Left renal pelvis (tissue), 4 donors: Measurements from ENCODE around the gene PIP4K2A. TPM values are rescaled to one million over a fixed set of nuclear protein-coding genes. Genes with fewer than 3 reads are reported as not detected.

Experiments used
- DNase-seq, 4 donors: peaks; one replicate each; pipeline ENCODE4 v3.0.0-alpha.2; 2013; ENCODE audit warnings: low read depth in 4 of 4, low spot score in 3 of 4
- polyA plus RNA-seq, 4 donors: library from polyadenylated mRNA; unstranded; fragments of 120-200 nt; gene quantifications; one replicate each; pipeline ENCODE4 v1.2.1, GENCODE V29; 2013; ENCODE audit not compliant: insufficient read length in 4 of 4

PIP4K2A gene
- polyA plus RNA-seq, 4 donors: 22.6 to 30.6 (median 28.8) TPM

DNA sequence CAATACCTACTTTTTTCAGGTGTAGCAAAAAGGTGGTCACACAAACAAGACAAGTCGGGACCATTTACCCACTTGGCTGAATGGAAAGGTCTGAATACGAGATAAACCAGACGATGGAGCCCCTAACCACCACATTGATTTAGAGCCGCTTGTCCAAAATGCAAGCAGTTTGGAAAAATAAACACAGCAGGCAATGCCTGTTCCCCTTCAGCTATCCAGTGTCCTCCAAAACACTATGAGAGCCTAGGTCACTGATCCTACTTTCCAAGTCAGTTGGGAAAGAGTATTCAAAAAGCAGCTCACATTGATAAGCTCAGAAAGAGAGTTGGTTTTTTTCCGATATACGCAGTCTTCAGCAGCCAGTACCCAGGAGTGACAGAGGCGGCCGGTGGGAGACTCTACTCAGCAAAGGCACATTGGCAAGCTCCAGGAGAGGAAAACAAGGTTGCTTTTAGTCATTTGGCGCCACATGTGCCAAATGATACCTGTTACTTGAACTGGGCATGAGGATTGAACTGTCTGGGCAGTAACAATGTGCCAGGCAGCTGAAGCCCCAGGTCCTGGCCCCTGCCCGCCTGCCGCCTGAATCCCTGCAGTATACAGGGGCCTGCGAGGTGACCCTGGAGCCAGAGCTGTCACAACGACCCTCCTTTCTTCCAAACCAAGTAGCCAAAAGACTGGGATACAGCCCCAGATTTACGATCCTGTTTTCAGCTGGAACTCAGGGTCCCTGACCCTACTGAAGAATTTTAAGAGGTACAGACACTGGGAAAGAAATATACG is 109.8 kb downstream of the PIP4K2A start:
- no peak for DNase-seq

DNA sequence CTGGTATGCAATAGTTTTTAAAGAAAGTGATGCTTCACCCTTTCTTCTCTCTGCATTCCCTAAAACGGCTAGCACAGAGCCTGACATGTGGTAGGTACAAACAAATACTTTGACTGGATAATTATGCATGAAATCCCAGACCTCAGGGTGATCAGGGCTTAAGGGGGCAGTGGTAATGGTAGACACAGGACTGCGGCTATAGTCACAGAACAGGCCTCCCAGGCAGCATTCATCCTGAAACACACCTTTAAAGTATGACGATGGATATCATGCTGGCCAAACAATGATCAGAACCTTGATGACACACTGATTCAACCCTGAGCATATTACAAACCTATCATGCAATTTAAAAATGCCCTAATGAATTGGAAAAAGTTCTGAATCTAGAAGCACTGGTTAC is 110.8 kb downstream of the PIP4K2A start:
- no peak for DNase-seq

- DNase-seq: no peak
Observed at GRCh38 chr10:22601618-22602017, 112.8 kb downstream of the PIP4K2A start.

DNA sequence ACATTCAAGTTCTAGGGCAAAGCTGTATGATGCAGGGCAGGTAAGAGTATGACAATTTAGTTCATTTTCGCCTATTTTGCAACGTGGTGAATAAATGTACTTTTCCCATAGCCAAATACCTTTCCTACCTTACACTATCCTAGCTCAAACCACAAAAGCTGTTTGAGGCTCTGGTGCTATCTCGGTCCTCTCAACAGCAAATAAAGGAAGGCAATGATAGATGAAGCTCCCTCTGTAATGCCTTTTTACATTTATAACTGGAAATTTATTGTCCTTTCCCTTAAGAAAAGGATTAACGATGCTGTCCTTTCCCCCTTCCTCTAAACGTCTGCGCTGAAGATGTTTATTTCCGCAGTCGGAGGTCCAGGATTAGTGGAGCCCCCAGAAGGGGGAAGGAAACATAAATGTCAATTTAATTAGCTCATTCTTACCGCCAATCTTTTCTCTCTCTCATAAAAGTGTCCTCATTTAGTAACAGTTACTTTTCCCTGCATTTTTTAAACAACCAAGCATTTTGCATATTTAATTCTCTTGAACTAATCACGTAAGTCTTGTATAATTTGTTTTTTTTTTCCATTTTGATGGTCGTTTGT is 114.6 kb downstream of the PIP4K2A start:
- DNase-seq: no peak

- no peak for DNase-seq
Observed at GRCh38 chr10:22599048-22599561, 115.3 kb downstream of the PIP4K2A start.

DNA sequence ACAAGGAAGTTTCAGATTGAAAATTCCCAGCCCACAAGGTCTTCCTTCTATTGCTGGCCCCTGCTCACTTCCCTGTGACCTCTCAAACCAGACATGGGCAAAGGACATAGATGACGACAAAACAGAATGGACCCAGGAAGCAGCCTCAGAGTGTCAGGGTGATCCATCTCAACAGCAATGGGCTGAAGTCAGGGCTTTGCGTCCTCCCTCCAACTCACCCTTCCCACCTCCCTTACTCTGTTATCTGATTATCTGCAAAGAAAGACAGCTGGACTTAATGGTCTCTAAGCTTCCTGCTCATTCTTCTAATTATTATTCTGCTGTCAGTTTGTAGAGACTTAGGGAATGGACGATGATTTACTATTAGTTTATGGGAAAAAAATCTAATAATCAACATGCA is 115.9 kb downstream of the PIP4K2A start:
- no peak for DNase-seq

- DNase-seq: no peak
Observed at GRCh38 chr10:22597138-22597537, 117.2 kb downstream of the PIP4K2A start.

DNA sequence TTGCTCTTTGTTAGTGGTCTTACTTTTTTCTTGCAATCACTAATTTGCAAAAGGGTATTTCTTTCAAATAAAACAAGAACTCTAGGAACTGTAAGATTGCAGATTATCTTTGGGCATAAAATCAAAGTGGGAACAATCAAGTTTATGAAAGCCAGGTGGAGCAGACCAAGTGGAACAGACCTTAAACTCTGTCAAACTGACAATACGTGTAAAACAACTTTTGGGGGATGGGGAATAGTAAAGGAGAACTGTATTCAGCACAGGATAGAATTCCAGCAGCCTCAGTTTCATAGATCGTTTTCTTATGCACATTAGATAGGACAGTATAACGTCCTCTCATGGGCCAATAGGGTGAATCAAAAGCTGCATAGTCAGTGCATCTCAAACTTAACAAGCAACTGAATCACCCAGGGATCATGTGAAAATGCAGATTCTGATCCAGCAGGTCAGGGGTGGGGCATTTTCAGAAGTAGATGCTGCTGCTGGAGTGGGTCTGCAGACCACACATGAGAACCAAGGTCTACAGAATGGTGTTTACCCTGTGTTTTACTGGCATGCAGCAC is 120.7 kb downstream of the PIP4K2A start:
- no peak for DNase-seq

- no peak for DNase-seq
Observed at GRCh38 chr10:22593026-22593425, 121.4 kb downstream of the PIP4K2A start.

- DNase-seq: no peak
Observed at GRCh38 chr10:22589851-22590514, 124.4 kb downstream of the PIP4K2A start.

DNA sequence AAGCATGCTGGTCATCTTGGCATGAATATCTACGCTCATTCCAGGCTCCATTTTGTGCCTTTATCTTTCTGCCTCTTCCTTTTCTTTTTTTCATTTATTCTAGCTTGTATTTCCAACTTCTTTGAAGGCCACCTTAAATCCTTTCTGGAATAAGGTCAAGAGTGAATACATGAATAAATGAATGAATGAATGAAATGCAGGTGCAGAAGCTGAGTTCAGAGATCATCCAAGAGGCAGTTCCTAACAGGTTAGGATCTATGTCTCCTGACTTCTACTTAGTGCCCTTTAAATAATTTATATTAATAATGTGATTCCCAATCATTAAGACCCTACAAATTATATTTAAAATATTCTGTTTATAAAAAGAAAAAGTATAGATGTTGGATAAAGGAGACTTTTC is 125.9 kb downstream of the PIP4K2A start:
- no peak for DNase-seq

GRCh38 chr10:22583683-22584082 is 130.7 kb downstream of the PIP4K2A start:
- no peak for DNase-seq

- no peak for DNase-seq
Observed at GRCh38 chr10:22581461-22581860, 132.9 kb downstream of the PIP4K2A start.

- no peak for DNase-seq
Observed at GRCh38 chr10:22580711-22581110, 133.7 kb downstream of the PIP4K2A start.

DNA sequence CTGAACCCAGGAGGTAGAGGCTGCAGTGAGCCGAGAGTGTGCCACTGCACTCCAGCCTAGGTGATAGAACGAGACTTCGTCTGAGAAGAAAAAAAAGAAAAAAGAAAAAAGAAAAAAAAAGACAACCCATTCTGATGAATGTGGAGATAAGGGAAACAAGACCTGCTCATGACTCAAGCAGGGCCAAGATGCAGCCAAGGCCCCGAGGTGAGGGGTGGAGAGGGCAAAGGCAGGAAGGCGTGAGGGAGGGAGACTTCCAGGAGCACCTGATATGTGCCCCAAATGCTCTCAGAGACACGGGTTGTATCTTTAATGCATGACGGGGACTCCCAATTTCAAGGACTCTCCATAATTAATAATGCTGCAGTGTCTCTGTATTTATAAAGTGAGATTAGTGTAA is 134.6 kb downstream of the PIP4K2A start:
- no peak for DNase-seq

GRCh38 chr10:22573820-22574569 is 140.4 kb downstream of the PIP4K2A start:
- no peak for DNase-seq

- DNase-seq: no peak
Observed at GRCh38 chr10:22570733-22571430, 143.5 kb downstream of the PIP4K2A start.

DNA sequence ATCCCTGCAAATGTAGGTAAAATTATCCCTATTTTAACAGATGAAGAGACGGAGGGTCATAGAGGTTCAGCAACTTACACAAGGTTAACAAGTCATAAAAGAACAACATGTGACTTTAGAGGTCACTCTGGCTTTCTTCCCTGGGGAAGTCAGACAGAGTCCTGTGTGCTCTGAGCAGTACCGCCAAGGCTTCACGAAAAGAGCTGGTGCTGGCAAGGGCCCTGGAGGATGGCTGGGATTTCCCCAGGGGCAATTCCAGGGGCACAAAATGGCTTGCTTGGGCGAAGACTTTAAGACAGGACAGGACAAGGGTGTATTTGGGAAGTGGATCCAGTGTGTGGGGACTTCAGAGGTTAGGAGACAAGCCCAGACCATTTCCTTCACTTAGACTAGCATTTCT is 144.1 kb downstream of the PIP4K2A start:
- no peak for DNase-seq

DNA sequence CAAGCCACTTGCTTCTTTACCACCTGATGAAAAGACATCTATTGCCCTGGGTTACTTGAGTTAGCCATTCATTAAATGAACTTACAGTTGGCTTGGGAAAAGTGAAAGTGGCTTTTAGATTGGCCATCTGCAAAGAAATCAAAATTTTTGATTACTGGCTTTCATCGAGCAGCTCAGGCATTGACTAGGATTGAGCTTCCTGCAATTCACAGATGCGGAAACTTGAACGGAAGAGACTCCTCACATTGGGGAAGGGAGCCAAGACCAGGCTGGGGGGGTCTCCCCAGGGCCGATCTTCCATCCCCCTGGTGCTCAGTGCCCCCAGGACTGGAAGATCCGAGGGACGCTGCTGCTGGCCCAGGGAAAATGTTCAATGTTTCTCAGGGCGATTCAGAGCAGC is 145.4 kb downstream of the PIP4K2A start:
- DNase-seq: no peak

DNA sequence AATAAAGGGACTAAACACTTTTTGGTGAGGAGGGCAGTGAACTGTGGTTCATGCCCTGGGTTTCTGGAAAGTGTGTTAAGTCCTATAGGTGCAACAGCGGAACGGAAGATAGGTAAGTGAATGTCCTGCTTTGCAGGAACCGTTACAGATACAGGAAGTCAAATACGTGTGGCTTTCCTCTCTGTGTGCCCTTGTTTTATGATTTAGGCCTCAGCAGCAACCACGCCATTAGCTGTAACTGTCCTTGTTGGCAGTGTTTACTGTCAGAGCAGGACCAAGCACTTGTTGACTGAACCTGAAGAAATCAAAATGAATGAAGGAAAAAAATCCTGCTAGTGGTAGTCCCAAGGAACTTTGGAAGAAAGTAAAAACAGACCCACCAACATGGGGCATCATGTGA is 150.3 kb downstream of the PIP4K2A start:
- DNase-seq: no peak
